ENCODE data around the gene EDC4. TPM values are rescaled to one million over a fixed set of nuclear protein-coding genes. Genes with fewer than 3 reads are reported as not detected.
"Not testable (repeated sequence)": the region's sequence is repeated elsewhere in the genome, so short reads cannot be mapped to it uniquely, and the experiment has no call there.

The EDC4 gene
- total and polyA plus RNA-seq, 4 donors = 14.4 to 66.4 (median 50.0) TPM

GRCh38 chr16:67901734-67902133, 28.9 kb downstream of the EDC4 start:
- Histone ChIP-seq H3K4me1 (ENCODE audit: control insufficient read depth in 1 of 2, insufficient read depth in 2 of 2, low read length in 2 of 2) (peaks cover 0 to 2% of the 10 kb centered on the region in 2 donors), H3K36me3 (ENCODE audit: control insufficient read depth in 1 of 2, insufficient read depth in 2 of 2, low read length in 1 of 2) (peaks cover 0 to 2% of the 10 kb centered on the region in 2 donors), H3K27ac (ENCODE audit: low read depth in 1 of 2, low read length in 2 of 2) (no peak overlapping the region), H3K9me3 (ENCODE audit: control insufficient read depth, low read length) (no peaks in the 10 kb centered on the region), H3K4me3 (ENCODE audit: low read length in 2 of 2) (no peak overlapping the region), H3K27me3 (ENCODE audit: control insufficient read depth in 1 of 2, insufficient read depth in 2 of 2, low read length in 1 of 2) (no peaks in the 10 kb centered on the region)
- no peak for DNase-seq
- WGBS, 2 donors = 93 to 94% methylated on average over 5 of the region's 5 CpGs
- no peak for ATAC-seq (ENCODE audit: low FRiP score)
- intact Hi-C loops (cut with DNase I) = no loop called here

GRCh38 chr16:67902831-67903230, 30.0 kb downstream of the EDC4 start:
- ATAC-seq (ENCODE audit: low FRiP score) = no peak
- 81 to 85% methylated on average over 4 of the region's 4 CpGs for WGBS, 2 donors
- H3K9me3 ChIP-seq (ENCODE audit: control insufficient read depth, low read length) = no peaks in the 10 kb centered on the region
- peaks cover 0 to 2% of the 10 kb centered on the region in 2 donors for H3K36me3 ChIP-seq (ENCODE audit: control insufficient read depth in 1 of 2, insufficient read depth in 2 of 2, low read length in 1 of 2)
- H3K27me3 ChIP-seq (ENCODE audit: control insufficient read depth in 1 of 2, insufficient read depth in 2 of 2, low read length in 1 of 2) = no peaks in the 10 kb centered on the region
- H3K4me3 ChIP-seq (ENCODE audit: low read length in 2 of 2) = no peak overlapping the region
- H3K4me1 ChIP-seq (ENCODE audit: control insufficient read depth in 1 of 2, insufficient read depth in 2 of 2, low read length in 2 of 2) = no peaks in the 10 kb centered on the region
- intact Hi-C loops (cut with DNase I) = no loop called here
- no peak overlapping the region for H3K27ac ChIP-seq (ENCODE audit: low read depth in 1 of 2, low read length in 2 of 2)
- DNase-seq = no peak

- no peak for DNase-seq
- intact Hi-C loops (cut with DNase I) = no loop called here
- Histone ChIP-seq H3K27me3 (ENCODE audit: control insufficient read depth in 1 of 2, insufficient read depth in 2 of 2, low read length in 1 of 2) (no peaks in the 10 kb centered on the region), H3K36me3 (ENCODE audit: control insufficient read depth in 1 of 2, insufficient read depth in 2 of 2, low read length in 1 of 2) (peaks cover 0 to 7% of the 10 kb centered on the region in 2 donors), H3K27ac (ENCODE audit: low read depth in 1 of 2, low read length in 2 of 2) (no peak overlapping the region), H3K4me3 (ENCODE audit: low read length in 2 of 2) (no peak overlapping the region), H3K9me3 (ENCODE audit: control insufficient read depth, low read length) (no peaks in the 10 kb centered on the region), H3K4me1 (ENCODE audit: control insufficient read depth in 1 of 2, insufficient read depth in 2 of 2, low read length in 2 of 2) (no peaks in the 10 kb centered on the region)
- 91% methylated on average over 11 of the region's 11 CpGs for WGBS, 2 donors
- no peak for ATAC-seq (ENCODE audit: low FRiP score)
Observed at GRCh38 chr16:67907397-67908180, 34.7 kb downstream of the EDC4 start.

- intact Hi-C loops (cut with DNase I) = no loop called here
- H3K9me3 ChIP-seq (ENCODE audit: control insufficient read depth, low read length) = no peaks in the 10 kb centered on the region
- no peaks in the 10 kb centered on the region for H3K27me3 ChIP-seq (ENCODE audit: control insufficient read depth in 1 of 2, insufficient read depth in 2 of 2, low read length in 1 of 2)
- H3K4me3 ChIP-seq (ENCODE audit: low read length in 2 of 2) = no peak overlapping the region
- no peak for ATAC-seq (ENCODE audit: low FRiP score)
- no peak overlapping the region for H3K27ac ChIP-seq (ENCODE audit: low read depth in 1 of 2, low read length in 2 of 2)
- no peak for DNase-seq
- 94% methylated on average over 36 of the region's 36 CpGs for WGBS, 2 donors
- peaks cover 0 to 7% of the 10 kb centered on the region in 2 donors for H3K36me3 ChIP-seq (ENCODE audit: control insufficient read depth in 1 of 2, insufficient read depth in 2 of 2, low read length in 1 of 2)
- H3K4me1 ChIP-seq (ENCODE audit: control insufficient read depth in 1 of 2, insufficient read depth in 2 of 2, low read length in 2 of 2) = no peaks in the 10 kb centered on the region
Observed at GRCh38 chr16:67909056-67909742, 36.3 kb downstream of the EDC4 start.

GRCh38 chr16:67910158-67910557, 37.3 kb downstream of the EDC4 start:
- no peaks in the 10 kb centered on the region for H3K27me3 ChIP-seq (ENCODE audit: control insufficient read depth in 1 of 2, insufficient read depth in 2 of 2, low read length in 1 of 2)
- H3K4me1 ChIP-seq (ENCODE audit: control insufficient read depth in 1 of 2, insufficient read depth in 2 of 2, low read length in 2 of 2) = no peaks in the 10 kb centered on the region
- ATAC-seq (ENCODE audit: low FRiP score) (no peak), DNase-seq (no peak)
- WGBS, 2 donors = 66 to 67% methylated on average over 2 of the region's 2 CpGs
- H3K27ac ChIP-seq (ENCODE audit: low read depth in 1 of 2, low read length in 2 of 2) = no peak overlapping the region
- H3K4me3 ChIP-seq (ENCODE audit: low read length in 2 of 2) = no peak overlapping the region
- H3K9me3 ChIP-seq (ENCODE audit: control insufficient read depth, low read length) = no peaks in the 10 kb centered on the region
- peaks cover 0 to 7% of the 10 kb centered on the region in 2 donors for H3K36me3 ChIP-seq (ENCODE audit: control insufficient read depth in 1 of 2, insufficient read depth in 2 of 2, low read length in 1 of 2)
- intact Hi-C loops (cut with DNase I) = no loop called here

- Histone ChIP-seq H3K4me1 (ENCODE audit: control insufficient read depth in 1 of 2, insufficient read depth in 2 of 2, low read length in 2 of 2) (no peaks in the 10 kb centered on the region), H3K27me3 (ENCODE audit: control insufficient read depth in 1 of 2, insufficient read depth in 2 of 2, low read length in 1 of 2) (no peaks in the 10 kb centered on the region), H3K9me3 (ENCODE audit: control insufficient read depth, low read length) (no peaks in the 10 kb centered on the region), H3K36me3 (ENCODE audit: control insufficient read depth in 1 of 2, insufficient read depth in 2 of 2, low read length in 1 of 2) (no peaks in the 10 kb centered on the region), H3K27ac (ENCODE audit: low read depth in 1 of 2, low read length in 2 of 2) (no peak overlapping the region), H3K4me3 (ENCODE audit: low read length in 2 of 2) (no peak overlapping the region)
- intact Hi-C loops (cut with DNase I) = no loop called here
- no peak for ATAC-seq (ENCODE audit: low FRiP score)
- no peak for DNase-seq
- WGBS, 2 donors = 58 to 70% methylated on average over 7 of the region's 7 CpGs
Observed at GRCh38 chr16:67914758-67915495, 42.1 kb downstream of the EDC4 start.

- H3K27ac ChIP-seq (ENCODE audit: low read depth in 1 of 2, low read length in 2 of 2); H3K9me3 ChIP-seq (ENCODE audit: control insufficient read depth, low read length); intact Hi-C loops (cut with DNase I); H3K4me1 ChIP-seq (ENCODE audit: control insufficient read depth in 1 of 2, insufficient read depth in 2 of 2, low read length in 2 of 2); H3K36me3 ChIP-seq (ENCODE audit: control insufficient read depth in 1 of 2, insufficient read depth in 2 of 2, low read length in 1 of 2); H3K4me3 ChIP-seq (ENCODE audit: low read length in 2 of 2); H3K27me3 ChIP-seq (ENCODE audit: control insufficient read depth in 1 of 2, insufficient read depth in 2 of 2, low read length in 1 of 2); DNase-seq; ATAC-seq (ENCODE audit: low FRiP score): not testable (repeated sequence)
- WGBS, 2 donors = 58 to 77% methylated on average over 1 to 2 of the region's 2 CpGs
Observed at GRCh38 chr16:67915496-67915769, 42.6 kb downstream of the EDC4 start.

GRCh38 chr16:67915831-67916723, 43.2 kb downstream of the EDC4 start:
- ATAC-seq (ENCODE audit: low FRiP score) (no peak), DNase-seq (no peak)
- no peak overlapping the region for H3K27ac ChIP-seq (ENCODE audit: low read depth in 1 of 2, low read length in 2 of 2)
- WGBS, 2 donors = 69 to 77% methylated on average over 7 of the region's 7 CpGs
- no peaks in the 10 kb centered on the region for H3K27me3 ChIP-seq (ENCODE audit: control insufficient read depth in 1 of 2, insufficient read depth in 2 of 2, low read length in 1 of 2)
- H3K4me1 ChIP-seq (ENCODE audit: control insufficient read depth in 1 of 2, insufficient read depth in 2 of 2, low read length in 2 of 2) = no peaks in the 10 kb centered on the region
- H3K9me3 ChIP-seq (ENCODE audit: control insufficient read depth, low read length) = no peaks in the 10 kb centered on the region
- no peaks in the 10 kb centered on the region for H3K36me3 ChIP-seq (ENCODE audit: control insufficient read depth in 1 of 2, insufficient read depth in 2 of 2, low read length in 1 of 2)
- intact Hi-C loops (cut with DNase I) = no loop called here
- no peak overlapping the region for H3K4me3 ChIP-seq (ENCODE audit: low read length in 2 of 2)
